HG03460 (cell line): ENCODE data around the gene SOCS6.
"Not testable (repeated sequence)": the region's sequence is repeated elsewhere in the genome, so short reads cannot be mapped to it uniquely, and the experiment has no call there.

Experiments
- ATAC-seq: cut with Tn5 transposase; IDR thresholded peaks from one replicate; pipeline ENCODE4 v1.9.1; 2021; ENCODE audit not compliant: unreplicated experiment

The SOCS6 gene

DNA sequence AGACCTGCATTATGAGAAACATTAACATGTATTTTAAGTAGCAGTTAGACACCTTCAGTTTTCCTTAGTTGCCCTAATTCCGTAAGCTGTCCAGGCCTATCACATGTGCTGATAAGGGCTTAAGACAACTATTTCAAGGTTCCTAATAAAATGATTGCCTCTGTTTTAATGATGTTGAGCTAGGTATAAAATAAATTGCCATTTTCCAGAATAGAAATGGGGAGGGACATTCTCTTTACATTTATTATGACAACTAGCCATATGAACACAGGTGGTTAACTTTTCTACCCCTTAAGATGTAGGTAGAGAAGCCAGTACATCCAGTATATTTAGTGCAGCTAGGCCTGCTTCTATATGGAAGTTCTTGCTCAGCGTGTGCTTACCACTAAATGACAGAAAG is 65.9 kb downstream of the SOCS6 start:
- ATAC-seq, result no peak

DNA sequence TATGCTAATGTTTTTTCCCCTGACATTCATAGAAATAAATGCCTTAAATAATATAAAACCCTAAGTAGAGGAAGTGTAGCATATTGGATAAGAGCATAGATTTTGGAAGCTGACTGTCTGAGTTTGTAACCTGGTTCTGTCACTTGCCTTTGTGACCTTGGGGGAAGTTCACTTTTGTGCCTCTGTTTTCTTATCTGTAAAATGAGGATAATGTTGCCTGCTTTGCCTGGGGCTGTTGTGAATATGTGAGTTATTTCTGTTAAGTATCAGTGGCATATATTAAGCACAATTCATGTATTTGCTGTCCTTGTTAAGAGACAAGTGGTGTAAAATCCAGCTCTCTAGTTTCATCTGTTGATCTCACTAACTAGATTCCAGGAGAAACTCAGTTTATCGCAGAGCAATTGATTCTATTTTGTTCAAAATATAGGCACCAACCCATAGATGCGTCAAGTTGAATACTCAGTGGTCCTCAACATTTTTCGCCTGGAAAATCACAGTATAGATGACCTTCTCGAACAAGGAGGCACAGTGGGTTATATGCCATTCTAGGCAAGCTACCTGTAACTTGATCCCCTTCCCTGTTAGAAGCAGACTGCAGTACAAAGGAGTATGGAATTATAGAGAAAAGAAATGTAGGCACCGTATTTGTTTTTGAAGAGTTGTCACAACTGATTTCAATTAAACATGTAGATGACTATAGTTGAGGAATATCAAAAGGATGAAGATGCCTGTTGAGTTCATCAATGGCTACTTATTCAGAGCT is 67.0 kb downstream of the SOCS6 start:
- no peak for ATAC-seq

DNA sequence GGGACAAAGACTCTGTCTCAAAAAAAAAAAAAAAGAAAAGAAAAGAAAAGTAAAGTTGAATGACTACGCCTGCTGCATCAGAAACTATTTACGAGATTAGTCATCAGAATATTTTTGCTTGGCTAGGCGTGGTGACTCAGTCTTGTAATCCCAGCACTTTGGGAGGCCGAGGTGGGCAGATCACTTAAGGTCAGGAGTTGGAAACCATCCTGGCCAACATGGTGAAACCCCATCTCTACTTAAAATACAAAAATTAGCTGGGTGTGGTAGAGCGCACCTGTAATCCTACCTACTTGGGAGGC is 69.2 kb downstream of the SOCS6 start:
- peak; percentile 75 for ATAC-seq

DNA sequence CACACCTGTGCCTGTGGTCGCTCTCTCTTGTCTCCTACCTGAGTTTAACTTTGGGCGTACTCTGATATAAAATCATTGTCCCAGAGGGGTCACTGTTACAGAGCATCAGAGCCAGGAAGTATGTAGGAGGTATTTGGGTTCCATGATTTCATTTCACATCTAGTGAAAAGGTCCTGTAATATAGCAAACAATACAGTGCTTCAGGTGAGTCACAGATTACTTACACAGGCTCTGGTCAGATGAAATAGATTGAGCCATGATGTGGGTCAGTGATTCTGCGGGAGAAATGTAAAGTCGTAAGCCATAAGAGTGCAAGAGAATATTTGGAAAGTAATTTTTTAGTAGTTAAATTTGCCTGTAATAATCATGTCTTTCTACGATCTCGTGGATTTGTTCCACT is 70.2 kb downstream of the SOCS6 start:
- ATAC-seq, result no peak

DNA sequence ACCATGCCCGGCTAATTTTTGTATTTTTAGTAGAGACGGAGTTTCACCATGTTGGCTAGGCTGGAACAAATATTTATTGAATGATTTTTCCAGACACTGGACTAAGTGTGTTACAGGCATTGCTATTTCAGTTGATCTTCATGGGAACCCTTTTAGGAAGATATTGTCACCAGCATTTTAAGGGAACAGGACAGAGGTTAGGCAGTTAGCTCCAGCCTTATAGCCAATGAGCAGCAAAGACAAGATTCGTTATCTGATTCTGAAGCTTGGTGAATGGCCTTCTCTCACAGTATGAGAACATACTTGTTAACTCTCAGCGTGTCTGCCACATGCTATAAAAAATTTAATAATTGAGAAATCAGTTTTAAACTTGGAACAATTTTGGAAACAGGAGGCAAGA is 73.4 kb downstream of the SOCS6 start:
- no peak for ATAC-seq

DNA sequence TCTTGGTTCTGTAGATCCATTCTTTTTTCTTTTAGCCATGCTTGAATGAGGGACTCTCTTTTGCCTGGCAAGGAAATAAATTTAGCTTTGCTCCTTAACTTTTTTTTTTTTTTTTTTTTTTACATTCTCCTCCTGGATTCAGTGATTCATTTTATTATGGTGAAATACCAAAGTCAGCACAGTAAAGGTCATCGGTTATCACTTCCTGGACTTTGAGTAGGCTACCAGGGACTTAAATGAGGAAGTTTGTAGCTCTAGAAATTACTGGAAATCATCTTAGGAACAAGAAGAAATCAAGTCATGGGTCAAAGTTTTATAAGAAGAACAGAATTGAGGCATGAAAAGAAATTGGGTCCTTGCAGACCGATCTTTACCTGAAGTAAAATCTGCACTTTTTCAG is 75.0 kb downstream of the SOCS6 start:
- ATAC-seq, result no peak

DNA sequence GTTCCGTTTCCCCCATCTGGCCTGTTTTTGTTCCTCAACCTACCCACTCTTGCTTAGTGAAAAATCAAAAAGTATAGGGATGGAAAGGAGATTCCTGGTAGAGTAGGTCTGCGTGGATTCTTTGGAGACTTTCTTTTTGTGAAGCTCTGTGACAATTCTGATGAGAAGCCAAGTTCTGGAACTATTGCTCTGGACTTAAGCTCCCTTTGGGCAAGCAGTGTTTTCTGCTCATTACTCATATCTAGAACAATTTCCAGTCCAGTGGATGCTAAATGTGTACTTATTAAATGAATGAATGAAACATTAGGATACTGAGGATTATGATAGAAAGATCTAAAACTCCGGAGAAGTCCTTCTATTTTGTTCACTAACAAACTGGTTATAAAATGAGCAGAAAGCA is 76.5 kb downstream of the SOCS6 start:
- ATAC-seq, result no peak

DNA sequence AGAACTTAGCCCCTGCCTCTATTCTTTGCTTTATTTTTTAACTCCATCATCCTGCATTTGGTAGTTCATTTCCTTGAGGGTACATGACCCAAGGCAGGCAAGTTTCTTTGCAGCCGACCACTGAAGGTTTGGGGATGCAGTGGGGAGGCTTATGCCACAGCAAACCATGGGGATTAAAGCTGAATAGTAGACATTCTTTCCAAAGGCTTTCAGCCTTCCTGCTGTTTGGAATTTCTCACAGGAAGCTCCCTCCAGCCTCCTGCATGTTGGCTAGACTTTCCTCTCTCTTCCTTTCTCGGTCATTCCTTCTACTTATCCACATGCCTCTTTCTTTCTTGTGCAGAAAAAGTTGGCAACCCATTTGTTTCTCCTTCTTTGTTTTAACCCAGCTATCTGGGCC is 77.3 kb downstream of the SOCS6 start:
- ATAC-seq, result no peak

DNA sequence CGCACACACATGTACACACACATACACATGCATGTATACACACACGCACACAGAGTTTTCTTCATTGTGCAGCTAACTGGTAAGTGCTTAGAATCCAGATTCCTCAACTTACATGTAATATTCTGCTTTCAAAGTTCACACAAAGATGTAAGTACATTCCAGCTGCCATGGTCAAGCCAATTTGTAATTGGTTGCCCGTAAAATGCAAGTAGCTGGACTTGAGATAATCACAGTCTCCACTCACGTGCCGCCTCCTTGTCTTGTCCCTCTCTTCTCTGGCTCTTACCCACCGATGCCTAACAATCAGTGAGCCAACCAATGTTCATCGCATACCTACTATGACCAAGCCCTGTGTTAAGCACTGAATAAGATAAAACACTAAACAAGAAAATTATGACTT is 77.8 kb downstream of the SOCS6 start:
- ATAC-seq, result no peak

DNA sequence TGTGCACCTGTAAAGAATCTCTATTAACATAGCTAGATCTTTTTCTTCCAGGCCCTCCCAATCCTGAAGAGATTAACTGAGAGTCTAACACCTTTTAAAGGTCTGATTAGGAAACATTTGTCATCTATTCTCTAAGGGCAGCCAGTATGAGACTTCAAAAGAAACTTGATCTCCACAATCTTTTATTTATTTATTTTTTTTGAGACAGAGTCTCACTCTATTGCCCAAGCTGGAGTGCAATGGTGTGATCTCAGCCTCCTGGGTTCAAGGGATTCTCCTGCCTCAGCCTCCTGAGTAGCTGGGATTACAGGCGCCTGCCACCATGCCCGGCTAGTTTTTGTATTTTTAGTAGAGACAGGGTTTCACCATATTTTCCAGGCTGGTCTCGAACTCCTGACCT is 78.5 kb downstream of the SOCS6 start:
- not testable (repeated sequence) for ATAC-seq

DNA sequence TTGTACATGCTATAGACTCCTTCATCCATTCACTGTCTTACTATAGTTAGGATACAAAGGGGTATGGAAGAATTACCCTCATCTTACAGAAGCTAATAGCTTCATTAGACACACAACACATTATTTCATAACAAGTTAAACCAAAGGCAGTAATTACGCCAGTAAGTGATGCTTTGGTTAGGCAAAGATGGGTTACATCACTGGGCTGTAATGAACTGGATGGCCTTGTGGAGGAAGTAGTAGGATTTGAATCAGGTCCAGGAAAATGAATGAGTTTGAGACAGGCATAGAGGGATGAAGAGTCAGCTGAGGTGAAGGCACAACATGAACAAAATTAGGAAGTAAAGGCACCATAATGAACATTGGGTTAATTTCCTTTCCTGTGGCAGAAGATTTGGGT is 80.1 kb downstream of the SOCS6 start:
- ATAC-seq, result no peak

DNA sequence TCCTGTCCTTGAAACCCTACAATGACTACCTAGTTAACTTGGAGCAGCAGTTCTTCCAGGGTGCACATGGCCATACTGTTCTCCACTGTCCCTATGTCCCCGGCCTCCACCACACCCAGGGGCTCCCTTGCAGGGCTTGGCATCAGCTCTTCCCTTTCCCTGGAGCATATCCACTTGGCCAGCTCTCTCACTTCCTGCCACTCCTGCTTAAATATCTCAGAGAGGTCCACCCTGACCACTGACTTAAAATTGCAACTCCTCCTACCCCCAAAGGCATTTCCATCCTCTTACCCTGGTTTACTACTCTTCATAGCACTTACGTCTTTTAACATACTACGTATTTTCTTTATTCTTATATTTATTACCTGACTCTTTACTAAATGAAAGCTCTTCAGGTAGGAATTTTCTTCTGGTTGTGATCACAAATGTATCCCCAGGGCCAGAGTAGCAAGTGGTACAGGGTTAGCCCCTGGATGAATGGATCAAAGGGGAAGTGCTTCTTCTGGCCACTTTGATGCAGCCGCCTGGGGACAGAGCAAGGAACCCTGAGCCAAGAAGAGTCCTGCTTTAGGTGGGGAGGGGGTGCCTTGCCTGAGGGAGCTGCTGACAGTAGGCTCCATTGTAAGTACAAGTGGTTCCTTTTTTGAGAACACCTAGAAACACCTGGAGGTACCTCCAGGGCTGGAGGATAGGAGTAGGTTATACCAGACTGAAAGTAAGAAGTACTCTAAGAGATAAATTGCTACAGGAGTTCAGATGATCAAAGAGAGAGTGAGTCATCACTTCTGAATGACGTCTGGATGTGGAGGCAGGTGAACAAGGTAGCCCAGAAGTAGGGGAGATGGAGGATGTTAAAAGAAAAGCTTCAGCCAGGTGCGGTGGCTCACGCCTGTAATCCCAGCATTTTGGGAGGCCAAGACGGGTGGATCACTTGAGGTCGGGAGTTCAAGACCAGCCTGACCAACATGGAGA is 82.2 kb downstream of the SOCS6 start:
- ATAC-seq, result no peak

DNA sequence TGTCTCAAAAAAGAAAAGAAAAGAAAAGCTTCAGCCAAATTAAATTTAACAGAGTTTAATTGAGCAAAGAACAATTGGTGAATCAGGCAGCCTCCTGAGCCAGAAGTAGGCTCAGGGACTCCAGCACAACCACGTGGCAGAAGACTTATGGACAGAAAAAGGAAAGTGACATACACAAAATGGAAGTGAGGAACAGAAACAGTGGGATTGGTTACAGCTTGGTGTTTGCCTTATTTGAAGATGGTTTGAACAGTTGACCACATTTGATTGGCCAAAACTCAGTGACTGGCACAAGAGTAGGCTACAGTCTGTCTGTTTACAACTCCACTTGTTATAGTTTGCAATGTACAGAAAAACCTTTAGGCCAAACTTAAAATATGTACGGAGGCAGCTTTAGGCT is 83.1 kb downstream of the SOCS6 start:
- no peak for ATAC-seq

DNA sequence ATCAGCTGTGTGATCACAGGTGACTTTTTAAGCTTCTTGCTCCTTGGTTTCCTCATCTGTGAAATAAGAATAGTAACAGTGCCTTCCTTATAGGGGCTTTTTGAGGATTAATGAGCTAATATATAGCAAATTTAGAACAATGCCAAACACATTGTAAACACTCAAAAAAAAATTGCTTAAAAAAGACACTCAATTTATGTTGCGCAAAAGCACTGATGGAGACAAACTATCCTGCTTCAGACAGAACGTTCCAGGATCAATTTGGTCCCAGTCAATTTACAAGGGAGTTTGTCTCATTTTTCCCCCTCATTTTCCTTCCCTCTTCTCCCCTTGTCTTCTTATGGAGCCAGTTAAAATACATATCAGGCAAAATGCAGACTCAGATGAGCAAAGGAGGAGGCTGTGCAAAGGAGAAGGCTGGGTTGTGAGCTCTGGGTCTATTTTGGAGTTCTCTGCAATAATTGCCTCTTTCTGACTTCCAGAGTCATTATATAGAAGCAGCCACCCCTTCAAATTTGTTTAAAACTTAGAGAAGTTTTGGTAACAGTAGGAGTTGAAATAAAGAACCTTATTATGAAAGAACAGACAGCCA is 83.7 kb downstream of the SOCS6 start:
- no peak for ATAC-seq

DNA sequence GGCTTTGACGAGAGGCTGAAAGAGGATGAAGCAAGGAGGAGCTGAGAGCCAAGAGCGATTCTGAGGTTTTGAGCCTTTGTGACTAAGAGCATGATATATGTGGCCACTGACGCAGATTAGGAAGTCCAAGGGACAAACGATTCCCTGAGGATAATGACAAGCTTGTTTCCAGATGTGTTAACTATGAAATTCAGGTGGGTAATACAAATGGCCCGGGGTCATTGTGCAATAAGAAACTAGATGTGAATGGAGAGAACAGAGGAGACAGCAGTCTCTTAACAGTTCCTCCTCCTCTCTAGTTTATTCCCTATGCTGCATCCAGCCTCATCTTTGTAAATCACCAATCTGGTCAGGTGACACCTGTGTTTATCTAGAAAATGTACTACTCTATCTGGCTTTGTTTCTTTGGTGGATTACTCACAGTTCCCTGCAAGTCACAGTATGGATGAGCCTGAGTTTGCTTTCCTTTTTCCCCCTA is 84.2 kb downstream of the SOCS6 start:
- ATAC-seq, result no peak

DNA sequence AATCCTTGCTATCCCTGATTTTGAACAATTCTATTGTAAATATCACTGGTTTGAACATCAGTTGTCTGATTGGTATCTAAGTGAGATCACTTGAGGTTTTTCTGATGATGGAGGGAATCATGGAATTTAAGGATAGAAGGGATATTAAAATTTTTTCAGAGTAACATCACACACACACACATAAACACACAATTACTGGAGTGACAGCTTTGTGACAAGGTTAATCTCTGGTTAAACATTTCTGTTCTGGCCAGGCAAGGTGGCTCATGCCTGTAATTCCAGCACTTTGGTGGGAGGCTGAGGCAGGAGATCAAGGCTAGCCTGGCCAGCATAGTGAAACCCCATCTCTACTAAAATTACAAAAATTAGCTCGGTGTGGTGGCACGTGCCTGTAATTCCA is 85.3 kb downstream of the SOCS6 start:
- no peak for ATAC-seq

DNA sequence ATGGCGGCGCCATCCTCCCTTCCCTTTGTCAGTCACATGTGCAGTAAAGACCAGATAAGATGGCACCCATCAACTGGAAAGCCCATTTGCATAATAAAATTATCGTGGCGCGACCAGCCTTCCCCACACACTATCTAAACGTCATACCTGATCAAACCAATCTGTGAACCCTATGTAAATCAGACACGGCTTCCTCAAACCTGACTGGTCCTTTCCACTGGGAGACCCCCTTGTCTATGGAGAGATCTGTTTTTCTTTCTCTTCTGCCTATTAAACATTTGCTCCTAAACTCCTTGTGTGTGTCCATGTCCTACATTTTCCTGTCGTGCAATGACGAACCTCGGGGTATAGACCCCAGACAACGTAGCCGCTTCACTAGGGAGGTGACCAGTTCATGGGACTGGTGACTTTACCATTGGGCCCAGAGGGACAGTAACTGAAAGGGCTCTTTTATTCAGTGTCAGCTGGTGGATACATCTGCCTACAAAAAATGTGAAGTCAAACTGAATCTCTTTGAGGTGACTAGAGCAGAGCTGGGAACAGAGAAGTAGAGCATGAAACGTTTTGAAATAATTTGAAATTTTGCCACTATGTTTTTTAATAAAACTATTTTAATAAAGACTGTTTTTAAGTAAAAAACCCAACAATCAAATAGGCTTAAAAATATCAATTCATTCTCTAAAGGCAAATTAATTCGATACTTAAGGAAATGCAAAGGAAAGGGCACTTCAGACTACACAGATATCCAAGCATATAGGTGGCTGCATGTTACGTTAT is 87.5 kb downstream of the SOCS6 start:
- ATAC-seq, result no peak

DNA sequence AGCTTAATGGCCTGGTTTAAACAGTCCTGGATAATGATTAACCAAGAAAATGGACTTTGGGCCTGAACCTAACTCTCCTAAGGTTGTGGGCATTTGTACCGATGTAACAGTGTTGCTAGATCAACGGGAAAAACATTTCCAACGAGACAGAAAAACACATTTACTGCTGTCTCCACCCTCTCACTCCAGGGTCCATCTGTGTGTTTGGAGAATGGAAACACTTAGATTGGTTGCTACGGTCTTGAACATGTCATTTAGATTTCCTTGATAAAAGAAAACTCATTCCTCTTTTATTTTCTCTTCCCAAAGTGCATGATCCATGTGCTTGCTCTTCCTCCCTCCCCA is 88.0 kb downstream of the SOCS6 start:
- ATAC-seq, result no peak

DNA sequence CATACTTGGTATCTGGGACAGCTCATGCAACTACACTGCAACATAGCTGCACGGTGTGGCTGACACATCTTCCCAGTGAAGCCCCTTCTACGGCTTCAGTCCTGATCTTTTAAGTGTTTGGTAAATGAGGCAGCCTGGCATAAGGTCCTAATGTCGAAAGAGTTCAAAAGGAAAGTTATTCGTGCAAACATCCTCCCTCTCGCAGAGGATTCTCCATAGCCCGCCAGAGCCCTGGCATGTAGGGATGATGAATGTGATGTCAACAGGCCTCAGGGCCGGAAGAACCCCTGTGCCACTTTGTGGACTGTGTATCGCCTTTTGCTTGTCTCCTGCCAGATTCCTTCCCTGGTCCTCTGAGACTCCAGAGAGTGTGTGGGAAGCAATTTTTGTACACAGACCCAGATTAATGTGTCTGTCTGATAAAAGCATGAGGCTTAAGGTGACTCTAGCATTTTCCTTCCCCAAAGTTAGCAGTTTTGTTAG is 88.5 kb downstream of the SOCS6 start:
- no peak for ATAC-seq

DNA sequence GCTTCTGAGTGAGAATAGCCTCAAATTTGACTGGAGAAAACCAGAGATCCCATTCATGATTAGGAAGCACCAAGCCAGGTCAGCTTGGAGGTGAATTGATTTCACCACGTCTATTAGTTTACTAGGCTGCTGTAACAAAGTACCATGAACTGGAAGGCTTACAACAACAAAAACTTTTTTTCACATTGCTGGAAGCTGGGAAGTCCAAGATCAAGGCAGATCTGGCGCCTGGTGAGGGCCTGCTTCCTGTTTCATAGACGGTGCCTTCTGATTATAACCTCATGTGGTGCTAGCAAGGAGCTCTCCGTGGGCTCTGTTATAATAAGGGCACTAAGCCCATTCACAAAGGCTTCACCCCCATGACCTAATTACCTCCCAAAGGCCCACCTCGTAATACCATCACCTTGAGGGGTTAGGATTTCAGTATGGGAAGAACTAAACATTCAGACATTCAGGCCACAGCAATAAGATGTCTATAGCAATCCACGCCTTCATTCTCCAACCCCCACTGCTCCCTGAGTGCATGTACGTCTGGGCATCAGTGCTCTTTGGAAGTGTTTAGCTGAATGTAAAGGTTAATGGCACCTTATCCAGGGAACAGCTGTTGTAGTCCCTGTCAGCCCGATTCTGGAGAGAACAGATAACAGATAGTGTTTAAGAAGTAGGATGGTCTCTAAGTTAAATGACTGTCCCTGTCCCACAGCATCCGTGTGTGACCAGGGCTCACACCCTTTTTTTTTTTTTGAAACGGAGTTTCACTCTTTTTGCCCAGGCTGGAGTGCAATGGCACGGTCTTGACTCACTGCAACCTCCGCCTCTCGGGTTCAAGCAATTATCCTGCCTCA is 89.2 kb downstream of the SOCS6 start:
- ATAC-seq, result no peak
